ENCODE measurements around the gene IFITM10.

GRCh38 chr11:1707751-1708150 is 42.6 kb downstream of the IFITM10 start:
- no peak for TF ChIP-seq ZNF274 (IDR thresholded peaks at IDR 0.05; ENCODE audit: low read depth, low read length)
- TF ChIP-seq SUZ12 (IDR thresholded peaks at IDR 0.05; ENCODE audit: extremely low read depth, insufficient read depth, insufficient read length) = no peak
- no peak for TF ChIP-seq YY1 (IDR thresholded peaks at IDR 0.05; ENCODE audit: insufficient read depth, insufficient read length)
